ENCODE data around the gene HIRIP3.

- TF ChIP-seq CTCF (IDR thresholded peaks at IDR 0.05) (no peak), EZH2 (IDR thresholded peaks at IDR 0.05) (no peak)
Measured at GRCh38 chr16:30007378-30007895, 12.0 kb upstream of the HIRIP3 start.
